Activated T-cell treated with anti-CD3 and anti-CD28 coated beads, Interleukin-2, amount 50 U/mL, for 72 hours (primary cell): ENCODE measurements around the gene PTGER3. TPM values are rescaled to one million over a fixed set of nuclear protein-coding genes. Genes with fewer than 3 reads are reported as not detected.
"Not testable (repeated sequence)": the region's sequence is repeated elsewhere in the genome, so short reads cannot be mapped to it uniquely, and the experiment has no call there.

ENCODE experiments used
- ATAC-seq, 2 donors: fragments of 150-1000 bp; cut with Tn5 transposase; replicated peaks in 1 of 2; 2 replicates each; pipeline ENCODE4 v1.10.0; 2021; ENCODE audit warnings: moderate library complexity in 2 of 2, mild to moderate bottlenecking in 1 of 2
- DNase-seq, 2 donors: peaks; one replicate each; pipeline ENCODE4 v3.0.0; 2021 to 2022; ENCODE audit warnings: mixed read lengths in 1 of 2
- H3K27ac Mint-ChIP-seq: one replicate; pipeline ENCODE4 v1.8.0; 2022; ENCODE audit warnings: mild to moderate bottlenecking, moderate library complexity, mixed read lengths
- H3K27me3 Mint-ChIP-seq: one replicate; pipeline ENCODE4 v1.8.0; 2022; ENCODE audit warnings: low read depth, mixed read lengths
- H3K36me3 Mint-ChIP-seq, 2 donors: one replicate each; pipeline ENCODE4 v1.8.0; 2022; ENCODE audit warnings: mixed read lengths in 2 of 2, mild to moderate bottlenecking in 1 of 2; ENCODE audit not compliant: insufficient read depth in 2 of 2
- H3K4me1 Mint-ChIP-seq: one replicate; pipeline ENCODE4 v1.8.0; 2022; ENCODE audit warnings: low read depth, mixed read lengths
- H3K4me3 Mint-ChIP-seq, 2 donors: one replicate each; pipeline ENCODE4 v1.8.0; 2022; ENCODE audit warnings: mild to moderate bottlenecking in 2 of 2, mixed read lengths in 2 of 2, moderate library complexity in 2 of 2
- H3K9me3 Mint-ChIP-seq, 2 donors: one replicate each; pipeline ENCODE4 v1.8.0; 2022; ENCODE audit warnings: mixed read lengths in 2 of 2
- total RNA-seq, 2 donors: library from RNA; stranded (reverse); gene quantifications; one replicate each; pipeline ENCODE4 v1.2.3, GENCODE V29; 2022

PTGER3 gene
- total RNA-seq, 2 donors from 2014 or later, result 0.05 TPM; not detected in 1

DNA sequence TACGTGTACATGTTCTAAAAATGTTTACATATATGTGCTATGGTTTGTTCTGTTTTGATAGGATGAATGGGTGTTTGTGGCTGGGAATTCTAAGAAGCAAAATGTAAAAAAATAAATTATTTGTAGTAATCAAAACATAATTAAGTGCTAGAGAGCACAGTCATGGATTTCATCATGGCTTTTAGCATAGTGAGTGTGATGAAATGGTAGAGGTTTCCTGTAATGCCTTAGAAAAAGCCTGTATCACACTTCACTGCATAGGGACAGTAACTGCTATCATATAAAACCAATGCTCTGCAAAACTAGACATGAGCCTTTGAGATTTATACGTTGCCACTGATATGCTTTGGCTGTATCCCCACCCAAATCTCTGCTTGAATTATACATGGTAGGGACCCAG is 99.8 kb downstream of the PTGER3 start:
- ATAC-seq, result no peak
- H3K9me3 Mint-ChIP-seq, result no peaks in the 10 kb centered on the region
- no peak for DNase-seq
- no peaks in the 10 kb centered on the region for H3K27me3 Mint-ChIP-seq
- no peak overlapping the region for H3K4me3 Mint-ChIP-seq
- H3K36me3 Mint-ChIP-seq, result no peaks in the 10 kb centered on the region
- H3K27ac Mint-ChIP-seq, result no peak overlapping the region
- H3K4me1 Mint-ChIP-seq, result no peaks in the 10 kb centered on the region

DNA sequence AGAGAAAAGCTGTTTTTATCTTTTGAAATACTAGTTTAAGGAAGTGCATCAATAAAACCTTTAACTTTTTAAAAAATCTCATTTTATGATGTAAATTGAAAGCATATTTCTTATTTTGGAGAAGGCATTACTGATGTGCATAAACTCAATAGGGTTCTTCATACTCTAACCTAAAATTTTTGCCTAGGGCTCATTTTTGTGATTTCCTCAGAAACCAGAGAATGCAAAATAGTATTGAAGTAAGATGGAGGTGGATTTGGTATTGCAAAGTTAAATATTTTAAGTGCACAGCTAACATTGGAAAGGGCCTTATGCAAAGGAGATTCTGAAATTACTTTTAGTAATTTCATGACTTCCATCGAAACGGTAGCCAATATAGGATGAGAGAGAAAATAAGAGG is 101.9 kb downstream of the PTGER3 start:
- Mint-ChIP-seq H3K27me3 (no peaks in the 10 kb centered on the region), H3K36me3 (no peaks in the 10 kb centered on the region), H3K4me3 (no peak overlapping the region), H3K27ac (no peak overlapping the region), H3K9me3 (no peaks in the 10 kb centered on the region), H3K4me1 (no peaks in the 10 kb centered on the region)
- ATAC-seq, result no peak
- no peak for DNase-seq

DNA sequence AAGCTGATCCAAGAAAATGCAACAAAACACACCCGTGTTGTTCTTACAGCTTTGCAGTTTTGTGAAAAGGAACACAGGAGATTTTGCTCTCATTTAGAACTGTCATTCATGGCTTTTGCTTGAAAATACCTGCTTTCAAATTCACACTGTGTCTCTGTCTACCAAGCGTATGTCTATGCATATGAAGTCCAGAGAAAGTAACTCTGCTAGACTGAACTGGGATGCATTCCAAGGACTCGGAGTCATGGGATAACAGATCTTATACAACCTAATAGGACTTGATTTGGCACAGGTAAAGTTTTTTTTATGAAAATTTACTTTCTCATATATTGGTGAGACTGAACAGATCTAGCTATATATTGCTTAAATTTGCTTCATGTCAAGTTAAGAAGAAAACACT is 102.4 kb downstream of the PTGER3 start:
- Mint-ChIP-seq H3K4me3 (no peak overlapping the region), H3K36me3 (no peaks in the 10 kb centered on the region), H3K27me3 (no peaks in the 10 kb centered on the region), H3K9me3 (no peaks in the 10 kb centered on the region), H3K27ac (no peak overlapping the region), H3K4me1 (no peaks in the 10 kb centered on the region)
- no peak for ATAC-seq
- DNase-seq, result no peak

DNA sequence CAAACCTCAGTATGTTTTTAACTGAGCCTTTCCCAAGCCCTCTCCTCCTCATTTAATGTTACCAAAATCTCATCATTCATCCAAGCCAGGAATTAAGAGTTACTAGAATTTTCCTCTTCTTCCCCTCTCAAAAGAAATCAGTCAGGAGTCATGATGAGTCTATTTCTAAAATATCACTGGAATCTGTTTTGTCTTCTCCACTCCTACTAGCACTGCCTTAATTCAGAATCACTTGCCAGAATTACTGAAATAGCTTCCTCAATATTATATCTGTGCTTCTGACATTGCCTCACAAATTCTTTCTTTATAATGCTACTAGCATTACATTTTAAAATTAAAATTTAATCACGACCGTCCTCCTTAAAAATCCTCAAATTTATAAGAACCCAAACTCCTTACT is 106.1 kb downstream of the PTGER3 start:
- ATAC-seq (no peak), DNase-seq (no peak)
- Mint-ChIP-seq H3K27ac (no peak overlapping the region), H3K36me3 (no peaks in the 10 kb centered on the region), H3K4me1 (no peaks in the 10 kb centered on the region), H3K9me3 (no peaks in the 10 kb centered on the region), H3K27me3 (no peaks in the 10 kb centered on the region), H3K4me3 (no peak overlapping the region)

DNA sequence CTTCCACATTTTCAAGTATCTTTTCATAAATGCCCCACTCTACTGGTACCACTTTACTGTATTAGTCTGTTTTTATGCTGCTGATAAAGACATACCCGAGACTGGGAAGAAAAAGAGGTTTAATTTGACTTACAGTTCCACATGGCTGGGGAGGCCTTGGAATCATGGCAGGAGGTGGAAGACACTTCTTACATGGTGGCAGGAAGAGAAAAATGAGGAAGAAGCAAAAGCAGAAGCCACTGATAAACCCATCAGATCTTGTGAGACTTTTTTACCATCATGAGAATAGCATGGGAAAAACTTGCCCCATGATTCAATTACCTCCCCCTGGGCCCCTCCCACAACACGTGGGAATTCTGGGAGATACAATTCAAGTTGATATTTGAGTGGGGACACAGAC is 107.2 kb downstream of the PTGER3 start:
- ATAC-seq, DNase-seq, H3K4me1 Mint-ChIP-seq, H3K27ac Mint-ChIP-seq, H3K4me3 Mint-ChIP-seq, H3K27me3 Mint-ChIP-seq, H3K36me3 Mint-ChIP-seq, H3K9me3 Mint-ChIP-seq: not testable (repeated sequence)

DNA sequence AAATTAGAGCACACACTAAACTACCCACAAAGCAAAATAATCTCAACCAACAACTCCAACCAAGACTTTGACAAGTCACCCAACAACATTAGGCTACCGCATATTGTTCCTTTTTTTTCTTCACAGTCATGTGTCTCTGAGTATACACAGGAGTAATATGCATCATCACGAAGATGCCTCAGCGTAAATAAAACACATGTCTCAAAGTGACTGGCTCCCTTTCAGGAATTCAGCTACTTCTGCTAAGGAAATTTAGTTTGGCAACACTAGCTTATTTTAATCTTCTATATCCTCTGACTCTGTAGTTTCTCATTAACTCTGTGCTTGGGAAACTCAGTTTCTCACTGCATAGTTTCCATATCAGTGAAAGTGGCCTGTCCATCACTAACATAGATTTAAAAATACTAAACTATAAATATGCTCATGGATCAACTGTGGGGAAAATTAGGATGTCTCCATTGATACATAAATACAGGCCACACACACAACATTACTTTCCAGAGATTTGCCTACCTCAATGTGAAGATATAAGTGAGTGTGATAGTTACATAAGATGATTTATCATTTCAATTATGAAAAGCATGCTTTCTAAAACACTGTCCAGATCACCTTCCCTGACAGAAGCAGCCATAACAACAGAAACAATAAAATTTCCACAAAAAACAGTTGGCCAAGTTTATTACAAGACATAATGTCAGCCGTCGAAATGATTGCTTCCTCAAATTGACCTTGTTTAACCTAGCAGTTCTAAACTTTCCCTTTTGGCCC is 113.2 kb downstream of the PTGER3 start:
- H3K36me3 Mint-ChIP-seq, result no peaks in the 10 kb centered on the region
- DNase-seq, result no peak
- peaks cover 0 to 2% of the 10 kb centered on the region in 2 donors for H3K9me3 Mint-ChIP-seq
- no peaks in the 10 kb centered on the region for H3K27me3 Mint-ChIP-seq
- ATAC-seq, result no peak
- peaks cover 6% of the 10 kb centered on the region for H3K4me1 Mint-ChIP-seq
- no peak overlapping the region for H3K4me3 Mint-ChIP-seq
- H3K27ac Mint-ChIP-seq, result no peak overlapping the region

DNA sequence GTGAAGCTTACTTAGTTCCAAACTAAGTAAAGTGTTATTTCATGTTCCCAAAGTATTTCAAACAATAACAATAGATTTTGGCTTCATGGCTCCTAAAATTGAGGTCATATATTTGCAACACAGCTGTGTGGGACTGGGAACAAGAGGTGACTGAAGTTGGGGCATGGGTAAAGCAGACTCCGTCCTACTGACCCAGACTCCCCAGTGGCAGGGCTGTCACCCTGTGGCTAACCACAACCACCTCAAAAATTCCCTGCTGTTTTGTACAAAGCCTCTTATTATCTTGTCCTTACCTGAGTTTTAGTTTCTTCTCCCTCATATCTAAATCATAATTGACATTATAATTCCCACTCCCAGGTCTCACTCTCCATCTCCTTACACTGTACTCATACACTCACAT is 117.6 kb downstream of the PTGER3 start:
- ATAC-seq (no peak), DNase-seq (no peak)
- Mint-ChIP-seq H3K27ac (no peak overlapping the region), H3K4me3 (no peak overlapping the region), H3K27me3 (no peaks in the 10 kb centered on the region), H3K36me3 (no peaks in the 10 kb centered on the region), H3K9me3 (peaks cover 0 to 2% of the 10 kb centered on the region in 2 donors), H3K4me1 (peaks cover 6% of the 10 kb centered on the region)

DNA sequence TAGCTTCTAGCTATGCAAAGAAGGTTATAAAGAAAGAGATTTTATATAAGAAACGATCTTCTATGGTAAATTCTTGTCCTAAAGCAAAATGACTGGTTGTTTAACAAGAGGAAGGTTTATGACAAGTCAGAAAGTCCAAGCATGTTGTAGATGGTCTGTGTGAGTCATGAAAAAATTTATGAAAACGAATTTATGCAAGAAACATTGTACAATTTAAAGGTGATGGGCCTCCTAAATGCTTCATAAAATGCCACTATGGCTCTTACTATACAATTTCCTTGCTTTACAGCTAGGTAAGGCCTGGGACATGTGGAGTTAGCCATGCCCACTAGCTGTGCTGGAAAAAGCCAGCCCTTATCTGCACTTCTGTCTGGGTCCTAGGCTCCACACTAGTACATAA is 125.4 kb downstream of the PTGER3 start:
- Mint-ChIP-seq H3K9me3 (peaks cover 4 to 6% of the 10 kb centered on the region in 2 donors), H3K4me1 (no peaks in the 10 kb centered on the region), H3K27ac (no peak overlapping the region), H3K4me3 (no peak overlapping the region), H3K36me3 (peaks cover 0 to 3% of the 10 kb centered on the region in 2 donors), H3K27me3 (no peaks in the 10 kb centered on the region)
- DNase-seq (no peak), ATAC-seq (no peak)

Other genes starting within 250 kb of the PTGER3 start
- gene ZRANB2, start 33.2 kb upstream of the PTGER3 start, total RNA-seq, result 100 to 1,000 TPM in 1 of 2 donors, 10 to 100 TPM in 1; 93.6 to 104 TPM